HG03571 (cell line): ENCODE results near the gene MCRIP1.

ENCODE experiments used
- ATAC-seq: cut with Tn5 transposase; IDR thresholded peaks from one replicate; pipeline ENCODE4 v1.9.1; 2021; ENCODE audit not compliant: unreplicated experiment

Gene MCRIP1

GRCh38 chr17:81821603-81822311 lies 11.3 kb downstream of the MCRIP1 start:
- no peak for ATAC-seq

GRCh38 chr17:81821147-81821546 lies 11.9 kb downstream of the MCRIP1 start:
- ATAC-seq: no peak

GRCh38 chr17:81819708-81820107 lies 13.4 kb downstream of the MCRIP1 start:
- no peak for ATAC-seq

- no peak for ATAC-seq
These were observed 15.3 kb downstream of the MCRIP1 start for GRCh38 chr17:81817758-81818147.

- no peak for ATAC-seq
These were observed 17.5 kb downstream of the MCRIP1 start for GRCh38 chr17:81815646-81815986.

GRCh38 chr17:81814748-81815645 lies 18.1 kb downstream of the MCRIP1 start:
- ATAC-seq: no peak

- no peak for ATAC-seq
These were observed 19.0 kb downstream of the MCRIP1 start for GRCh38 chr17:81813861-81814683.

- no peak for ATAC-seq
These were observed 19.8 kb downstream of the MCRIP1 start for GRCh38 chr17:81813371-81813684.

GRCh38 chr17:81812571-81813370 lies 20.3 kb downstream of the MCRIP1 start:
- ATAC-seq: no peak

- no peak for ATAC-seq
These were observed 21.2 kb downstream of the MCRIP1 start for GRCh38 chr17:81811705-81812570.

GRCh38 chr17:81810892-81811704 lies 22.0 kb downstream of the MCRIP1 start:
- ATAC-seq: no peak

- no peak for ATAC-seq
These were observed 22.6 kb downstream of the MCRIP1 start for GRCh38 chr17:81810476-81810875.

GRCh38 chr17:81809556-81809998 lies 23.5 kb downstream of the MCRIP1 start:
- no peak for ATAC-seq

GRCh38 chr17:81808778-81809555 lies 24.1 kb downstream of the MCRIP1 start:
- no peak for ATAC-seq

- ATAC-seq: no peak
These were observed 25.3 kb downstream of the MCRIP1 start for GRCh38 chr17:81807839-81808238.

GRCh38 chr17:81807210-81807719 lies 25.8 kb downstream of the MCRIP1 start:
- no peak for ATAC-seq

GRCh38 chr17:81806461-81807209 lies 26.5 kb downstream of the MCRIP1 start:
- no peak for ATAC-seq
